Tibial nerve (tissue), 3 donors: ENCODE measurements around the gene FSTL4.

Experiments used
- CTCF ChIP-seq, 5 experiments: fragments of 200-600 bp in 3 of 5; fragments of 450-650 bp in 2 of 5; sonication (generic) in 3 of 5; IDR thresholded peaks; one replicate each; pipeline ENCODE4 v1.5.1; 2016 to 2019; ENCODE audit warnings: antibody characterized with exemption in 5 of 5, mild to moderate bottlenecking in 3 of 5, moderate library complexity in 2 of 5
- POLR2A ChIP-seq, 2 donors: fragments of 450-650 bp; IDR thresholded peaks; one replicate each; pipeline ENCODE4 v1.6.1; 2017; ENCODE audit warnings: antibody characterized with exemption in 2 of 2, mild to moderate bottlenecking in 2 of 2, moderate library complexity in 2 of 2

DNA sequence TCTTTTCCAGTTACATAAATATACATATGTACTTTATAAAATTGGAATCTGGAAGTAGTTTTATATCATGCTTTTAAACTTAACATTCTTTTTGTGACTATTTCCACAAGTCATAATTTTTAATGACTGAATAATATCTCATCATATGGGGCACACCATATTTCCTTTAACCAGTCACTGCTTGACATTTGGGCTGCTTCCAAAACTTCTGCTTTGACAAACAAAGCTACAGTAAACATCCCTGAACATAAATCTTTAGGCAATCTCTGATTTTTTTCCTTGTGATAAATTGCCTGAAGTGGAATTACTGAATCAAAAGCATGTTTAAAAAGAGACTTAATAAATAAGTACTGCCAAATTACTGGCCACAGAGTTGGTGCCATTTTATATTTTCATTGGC lies 178.0 kb downstream of the FSTL4 start:
- TF ChIP-seq CTCF (IDR thresholded peaks at IDR 0.05) (no peak), POLR2A (IDR thresholded peaks at IDR 0.05) (no peak)
